HepG2 (cell line): ENCODE data around the gene TBC1D1. TPM values are rescaled to one million over a fixed set of nuclear protein-coding genes. Genes with fewer than 3 reads are reported as not detected.
A peak's percentile ranks its signal among the peaks of the same experiment; 100 is the strongest.

Source experiments
- ATAC-seq: fragments of 200-7000 bp; cut with Tn5 transposase; 3 replicates; pipeline ENCODE4 v1.9.1; 2020; ENCODE audit warnings: mild to moderate bottlenecking, moderate library complexity
- BruUV-seq: library from RNA; stranded (reverse); fragments of 400-500 nt; replicated peaks from 2 replicates; lab custom pipeline; 2021; lab: Mats Ljungman, UMichigan
- CTCF ChIA-PET: fragments of 300-600 bp; formaldehyde crosslinking; extraction: SDS; loops from one replicate; lab custom pipeline; 2021; ENCODE audit warnings: low total read pairs, inconsistent platforms, low intra/inter-chr PET ratio; lab: Yijun Ruan, JAX
- POLR2A ChIA-PET: fragments of 350-600 bp; sonication (Branson Sonifier 250); formaldehyde crosslinking; loops from one replicate; lab custom pipeline; 2020; ENCODE audit warnings: antibody characterized with exemption, inconsistent platforms; lab: Yijun Ruan, JAX
- DNase-seq: peaks from one replicate; pipeline ENCODE4 v3.0.0-alpha.2; 2015; ENCODE audit warnings: low spot score
- FAIRE-seq: peaks from 3 replicates; lab custom pipeline; 2011; peaks lifted over from hg19 to GRCh38; lab: Jason Lieb, UNC
- H2AFZ ChIP-seq: one replicate; pipeline ENCODE4 v1.6.1; 2011; ENCODE audit warnings: low read length, inconsistent platforms
- H3K27ac ChIP-seq: fragments of 300-600 bp; 3 replicates; pipeline ENCODE4 v1.8.0; 2011; ENCODE audit warnings: mixed run types, mild to moderate bottlenecking, mixed read lengths, low read length, inconsistent platforms; ENCODE audit not compliant: insufficient read depth; ENCODE audit errors: extremely low read length
- H3K27me3 ChIP-seq, 2 experiments: fragments of 200-600 bp in 1 of 2; 2 replicates in 1 of 2; 3 replicates in 1 of 2; pipeline versions ENCODE4 v1.6.0 to v1.8.0; 2011; ENCODE audit warnings: low read length in 2 of 2, mild to moderate bottlenecking in 2 of 2, moderate library complexity in 2 of 2, inconsistent platforms in 1 of 2; ENCODE audit not compliant: insufficient read depth in 2 of 2, control insufficient read depth in 1 of 2
- H3K36me3 ChIP-seq, 2 experiments: fragments of 200-600 bp in 1 of 2; replicated peaks in 1 of 2; 2 replicates in 1 of 2; 3 replicates in 1 of 2; pipeline versions ENCODE4 v1.5.1 to v1.8.0; 2011; ENCODE audit warnings: low read length in 2 of 2, inconsistent platforms in 1 of 2; ENCODE audit not compliant: insufficient read depth in 2 of 2, control insufficient read depth in 1 of 2
- H3K4me1 ChIP-seq: 2 replicates; pipeline ENCODE4 v1.5.1; 2012; ENCODE audit warnings: low read length, inconsistent platforms; ENCODE audit not compliant: insufficient read depth
- H3K4me2 ChIP-seq: 2 replicates; pipeline ENCODE4 v1.6.0; 2011; ENCODE audit warnings: low read depth, low read length, inconsistent platforms
- H3K4me3 ChIP-seq, 3 experiments: fragments of 200-600 bp in 1 of 3; sonication (generic), shearing (Covaris generic) in 1 of 3; replicated peaks in 1 of 3; 2 replicates each; pipeline ENCODE4 v1.5.1; 2011 to 2016; ENCODE audit warnings: low read length in 3 of 3, inconsistent platforms in 2 of 3, low read depth in 2 of 3, mild to moderate bottlenecking in 2 of 3, control low read depth in 1 of 3, mixed read lengths in 1 of 3; ENCODE audit not compliant: insufficient read depth in 1 of 3
- H3K79me2 ChIP-seq: one replicate; pipeline ENCODE4 v1.6.1; 2011; ENCODE audit warnings: low read length, inconsistent platforms; ENCODE audit not compliant: insufficient read depth
- H3K9ac ChIP-seq: 2 replicates; pipeline ENCODE4 v1.6.0; 2011; ENCODE audit warnings: mild to moderate bottlenecking, low read depth, low read length, inconsistent platforms; ENCODE audit not compliant: insufficient read depth
- H3K9me3 ChIP-seq: 2 replicates; pipeline ENCODE4 v1.5.1; 2012; ENCODE audit warnings: mild to moderate bottlenecking, low read length
- H4K20me1 ChIP-seq: 2 replicates; pipeline ENCODE4 v1.6.0; 2011; ENCODE audit warnings: inconsistent platforms, mild to moderate bottlenecking, low read length, moderate library complexity; ENCODE audit not compliant: insufficient read depth
- CBX5 ChIP-seq: sonication (generic); formaldehyde crosslinking; IDR thresholded peaks from 2 replicates; pipeline ENCODE4 v1.4.0; 2020; ENCODE audit warnings: missing genetic modification reagents, borderline replicate concordance
- DMTF1 ChIP-seq: sonication (generic); formaldehyde crosslinking; IDR thresholded peaks from 2 replicates; pipeline ENCODE4 v1.4.0; 2020; ENCODE audit warnings: mild to moderate bottlenecking, missing genetic modification reagents
- HMGXB3 ChIP-seq: sonication (generic); formaldehyde crosslinking; IDR thresholded peaks from 2 replicates; pipeline ENCODE4 v1.4.0; 2020; ENCODE audit warnings: missing genetic modification reagents, borderline replicate concordance
- KDM6A ChIP-seq: IDR thresholded peaks from 2 replicates; pipeline ENCODE4 v1.6.1; 2016; ENCODE audit warnings: low read depth
- TBP ChIP-seq: sonication (generic); formaldehyde crosslinking; IDR thresholded peaks from 2 replicates; pipeline ENCODE4 v1.5.0; 2020; ENCODE audit warnings: missing genetic modification reagents
- THAP9 ChIP-seq: sonication (generic); formaldehyde crosslinking; IDR thresholded peaks from 2 replicates; pipeline ENCODE4; 2020; ENCODE audit warnings: missing genetic modification reagents, mild to moderate bottlenecking, borderline replicate concordance
- ZFP37 ChIP-seq: sonication (generic); formaldehyde crosslinking; IDR thresholded peaks from 2 replicates; pipeline ENCODE4 v1.4.0; 2020; ENCODE audit warnings: missing genetic modification reagents, borderline replicate concordance
- ZNF598 ChIP-seq: sonication (generic); formaldehyde crosslinking; IDR thresholded peaks from 2 replicates; pipeline ENCODE4 v1.5.1; 2020; ENCODE audit warnings: mild to moderate bottlenecking, missing genetic modification reagents, borderline replicate concordance
- ZNF879 ChIP-seq: sonication (generic); formaldehyde crosslinking; IDR thresholded peaks from 2 replicates; pipeline ENCODE4 v1.8.1; 2023; ENCODE audit warnings: missing genetic modification reagents
- ZSCAN25 ChIP-seq: sonication (generic); formaldehyde crosslinking; IDR thresholded peaks from 2 replicates; pipeline ENCODE4 v1.8.0; 2022; ENCODE audit warnings: mild to moderate bottlenecking, missing genetic modification reagents
- WGBS: methylation state at CpG from one replicate; pipeline ENCODE4 v1.1.6; 2017; ENCODE audit warnings: low lambda C conversion rate; 5-methylcytosine and 5-hydroxymethylcytosine counted together
- in situ Hi-C: cut with HindIII; loops from 2 replicates; pipeline ENCODE4 v1.10.0; 2017; ENCODE audit warnings: low pct_unique_long_range_greater_than_20kb; ENCODE audit not compliant: extremely low pct_ligation_motif_present
- intact Hi-C: fragments of 100-400 bp; cut with micrococcal nuclease; formaldehyde crosslinking; loops from one replicate; pipeline ENCODE4 v1.10.0; 2022; ENCODE audit not compliant: unreplicated experiment
- polyA plus RNA-seq, 8 experiments: library from polyadenylated mRNA; depleted of rRNA in 3 of 8; stranded (reverse) in 7 of 8; unstranded in 1 of 8; fragments of >200 nt; fragmentation: Illumina TruSeq in 4 of 8; extraction: Trizol in 4 of 8; gene quantifications; 2 replicates each; pipeline versions ENCODE4 v1.2.1 to v1.2.3, GENCODE V29; 2011 to 2016; ENCODE audit warnings: low read depth in 4 of 8, missing spikeins in 1 of 8, mixed read lengths in 1 of 8; ENCODE audit not compliant: insufficient read depth in 1 of 8
- total RNA-seq, 5 experiments: library from RNA; depleted of rRNA; stranded (reverse); fragments of >200 nt; fragmentation: Illumina TruSeq; extraction: Trizol; gene quantifications; 2 replicates each; pipeline ENCODE4 v1.2.3, GENCODE V29; 2016; ENCODE audit warnings: low read depth in 1 of 5

Gene TBC1D1
- total and polyA plus RNA-seq, 2 of the 13 experiments (the other 11 are each of a cell fraction or from before 2014, with no cell fraction given): 37.3 to 62.8 TPM

- intact Hi-C loops: no loop called here
- Histone ChIP-seq H3K4me3 (no peak overlapping the region), H3K9ac (no peak overlapping the region), H3K27ac (no peak overlapping the region), H3K27me3 (no peaks in the 10 kb centered on the region), H3K4me1 (peaks cover 23% of the 10 kb centered on the region), H3K79me2 (no peaks in the 10 kb centered on the region), H3K4me2 (no peak overlapping the region), H3K36me3 (no peaks in the 10 kb centered on the region), H4K20me1 (no peaks in the 10 kb centered on the region), H2AFZ (peak overlapping the region; percentile 32), H3K9me3 (no peaks in the 10 kb centered on the region)
- ATAC-seq (no peak), FAIRE-seq (no peak), DNase-seq (no peak)
- WGBS: over 99% methylated on average over 8 of the region's 8 CpGs
- ChIA-PET POLR2A (no interaction called here), CTCF (no interaction called here)
- TF ChIP-seq ZFP37 (CRISPR knock-in tag): no peak
- TF ChIP-seq HMGXB3 (CRISPR knock-in tag): no peak
- TF ChIP-seq ZNF598: no peak
- no peak for TF ChIP-seq ZSCAN25
- TF ChIP-seq ZNF879 (CRISPR knock-in tag): no peak
- no peak for TF ChIP-seq DMTF1 (CRISPR knock-in tag)
- no peak for TF ChIP-seq CBX5 (CRISPR knock-in tag)
- no peak for TF ChIP-seq TBP (CRISPR knock-in tag)
- no peak for TF ChIP-seq THAP9 (CRISPR knock-in tag)
- TF ChIP-seq KDM6A (CRISPR knock-in tag): no peak
- BruUV-seq: no TSS peak
- in situ Hi-C loops: no loop called here
Measured at GRCh38 chr4:38149997-38150671, 259.2 kb downstream of the TBC1D1 start.
